CD4-positive, alpha-beta T cell treated with Interleukin-6 for 4 hours (primary cell): ENCODE measurements around the gene ISL2.

ENCODE experiments used
- DNase-seq: peaks from one replicate; pipeline ENCODE4 v3.0.0-alpha.2; 2020; ENCODE audit warnings: mixed read lengths

Gene ISL2

DNA sequence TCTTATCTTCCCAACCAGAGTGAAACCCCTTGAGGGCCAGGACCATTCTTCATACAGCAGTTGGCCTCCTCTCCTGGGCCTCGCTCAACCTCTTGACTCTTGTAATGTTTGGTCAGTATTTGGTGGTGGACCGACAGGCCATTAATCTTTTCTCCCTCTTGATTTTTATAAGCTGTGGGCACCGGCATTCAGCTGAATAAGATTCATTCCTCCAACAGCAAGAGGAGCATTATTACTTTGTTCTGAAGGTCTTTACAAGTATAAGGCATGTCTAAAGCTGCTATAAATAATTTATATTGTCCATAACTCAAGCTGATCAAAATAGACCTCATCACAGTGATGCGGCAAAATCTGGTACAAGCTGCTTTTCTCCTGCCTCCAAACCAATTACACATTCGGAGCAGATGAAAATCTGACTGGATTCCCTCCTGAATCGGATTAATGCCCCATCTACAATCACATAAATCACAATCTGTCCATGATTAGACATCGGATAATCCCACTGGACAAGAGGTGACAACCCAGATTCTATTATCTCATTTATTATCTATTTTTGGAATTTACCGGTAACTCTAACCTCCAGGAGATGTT, 8.4 kb upstream of the ISL2 start:
- no peak for DNase-seq

DNA sequence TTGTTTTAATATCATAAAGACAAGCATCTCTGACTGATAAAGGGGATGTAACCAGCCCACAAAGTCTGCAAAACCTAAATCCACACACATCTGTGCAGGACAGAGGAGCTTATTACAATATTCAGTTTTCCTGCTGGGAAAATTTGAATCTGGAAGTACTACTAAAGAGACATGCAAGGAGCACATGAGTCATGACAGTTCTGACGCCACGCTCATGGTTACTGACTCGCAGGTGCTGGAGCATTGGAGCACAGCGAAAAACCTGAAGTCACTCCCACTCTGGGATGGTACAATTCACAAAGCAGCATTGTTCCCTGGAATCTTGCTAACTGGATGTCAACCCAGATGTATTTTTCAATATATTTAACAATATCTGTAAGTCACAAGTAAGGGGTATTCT, 7.6 kb upstream of the ISL2 start:
- DNase-seq: no peak

DNA sequence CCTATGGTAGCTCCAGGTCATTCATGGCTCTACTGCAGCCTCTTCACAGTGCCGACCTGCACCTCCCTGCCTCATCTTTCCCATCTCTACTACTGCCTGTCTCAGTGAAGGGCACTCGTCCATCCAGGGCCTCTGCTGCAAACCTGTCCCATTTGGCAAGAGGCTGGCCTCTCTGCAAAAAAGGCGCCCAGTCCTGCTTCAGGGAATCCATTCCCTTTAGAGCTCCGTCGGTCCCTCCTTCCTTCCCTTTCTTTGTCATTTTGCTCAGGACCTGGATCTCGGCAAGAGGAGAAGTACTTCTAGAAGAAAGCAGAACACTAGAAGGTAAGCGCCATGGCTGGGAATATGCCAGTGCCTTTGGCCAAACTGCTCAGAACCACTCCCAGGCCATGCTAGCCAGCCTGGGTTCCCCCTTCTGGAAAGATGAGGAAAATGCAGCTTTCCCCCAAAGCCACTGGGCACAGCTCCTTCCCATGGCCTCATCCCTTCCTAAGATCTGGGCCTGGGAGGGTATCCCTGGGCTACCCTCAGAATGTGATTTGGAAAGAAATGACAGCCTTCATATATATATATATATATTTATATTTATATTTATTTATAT, 6.4 kb upstream of the ISL2 start:
- no peak for DNase-seq

DNA sequence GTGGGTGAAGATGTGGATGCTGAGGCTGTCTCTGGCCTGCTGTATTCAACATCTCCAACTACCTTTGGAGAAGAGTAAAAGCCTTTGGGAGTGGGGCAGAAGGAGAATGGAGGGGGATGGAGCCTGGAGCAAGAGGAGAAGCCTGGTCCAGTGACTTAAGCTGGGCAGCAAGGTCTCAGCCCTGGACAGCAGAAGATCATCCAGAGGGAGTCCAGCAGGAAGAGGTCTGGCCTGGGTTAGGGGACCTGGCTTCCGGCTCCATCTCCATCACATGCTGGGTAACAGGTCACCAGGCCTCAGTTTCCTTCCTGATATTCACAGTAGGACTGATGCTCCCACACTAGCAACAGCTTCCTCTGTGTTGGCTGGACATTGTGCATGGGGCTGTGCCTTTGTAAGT, 3.8 kb upstream of the ISL2 start:
- no peak for DNase-seq

DNA sequence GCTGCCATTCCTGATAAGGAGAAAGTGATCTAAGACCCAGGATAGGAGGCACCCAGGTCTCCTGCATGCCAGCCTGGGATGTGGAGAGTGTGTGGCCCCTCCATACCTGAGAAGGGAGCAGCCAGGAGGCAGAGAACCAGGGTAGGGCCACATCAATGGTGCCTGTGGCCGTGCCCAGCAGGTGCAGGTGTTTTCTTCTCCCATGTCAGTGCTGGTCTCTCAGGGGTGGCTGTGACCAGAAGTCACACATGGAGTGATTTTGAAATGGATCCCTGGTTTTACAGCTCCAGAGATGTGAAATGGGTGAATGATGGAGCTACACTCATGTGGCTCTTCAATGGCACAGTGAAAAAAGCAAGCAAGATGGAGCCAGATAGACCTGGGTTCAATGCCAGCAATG, 3.3 kb upstream of the ISL2 start:
- DNase-seq: no peak

DNA sequence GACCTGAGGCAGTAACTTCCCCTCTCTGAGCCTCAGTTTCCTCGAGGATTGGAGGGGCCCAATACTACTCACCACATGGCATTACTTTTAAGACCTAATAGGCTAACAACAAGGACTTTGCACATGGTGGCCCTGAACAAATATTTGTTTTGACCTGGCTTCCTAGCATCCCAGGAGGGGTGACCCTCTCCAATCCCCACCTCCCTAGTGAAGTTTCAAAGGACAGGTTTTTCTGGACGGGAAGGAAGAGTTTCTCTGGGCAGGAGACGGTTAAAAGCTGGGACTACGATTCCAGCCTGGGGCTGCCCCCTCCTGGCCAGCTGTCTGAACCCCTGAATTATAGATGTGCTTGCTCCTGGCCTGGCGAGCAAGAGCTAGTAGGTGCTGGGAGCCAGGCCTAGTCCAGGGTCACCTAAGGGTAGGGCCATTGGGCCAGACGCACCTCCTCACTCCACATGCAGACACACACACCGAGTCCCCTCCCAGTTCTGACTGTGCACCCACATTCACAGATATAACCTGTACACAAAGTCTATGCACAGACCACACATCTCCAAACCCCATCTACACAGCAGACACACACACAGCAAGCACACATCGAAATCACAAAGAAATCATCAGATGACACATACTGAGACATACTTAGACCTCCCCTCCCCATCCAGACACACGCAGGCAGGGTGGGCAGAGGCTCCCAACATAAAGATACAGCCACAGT, 2.7 kb upstream of the ISL2 start:
- DNase-seq: no peak

DNA sequence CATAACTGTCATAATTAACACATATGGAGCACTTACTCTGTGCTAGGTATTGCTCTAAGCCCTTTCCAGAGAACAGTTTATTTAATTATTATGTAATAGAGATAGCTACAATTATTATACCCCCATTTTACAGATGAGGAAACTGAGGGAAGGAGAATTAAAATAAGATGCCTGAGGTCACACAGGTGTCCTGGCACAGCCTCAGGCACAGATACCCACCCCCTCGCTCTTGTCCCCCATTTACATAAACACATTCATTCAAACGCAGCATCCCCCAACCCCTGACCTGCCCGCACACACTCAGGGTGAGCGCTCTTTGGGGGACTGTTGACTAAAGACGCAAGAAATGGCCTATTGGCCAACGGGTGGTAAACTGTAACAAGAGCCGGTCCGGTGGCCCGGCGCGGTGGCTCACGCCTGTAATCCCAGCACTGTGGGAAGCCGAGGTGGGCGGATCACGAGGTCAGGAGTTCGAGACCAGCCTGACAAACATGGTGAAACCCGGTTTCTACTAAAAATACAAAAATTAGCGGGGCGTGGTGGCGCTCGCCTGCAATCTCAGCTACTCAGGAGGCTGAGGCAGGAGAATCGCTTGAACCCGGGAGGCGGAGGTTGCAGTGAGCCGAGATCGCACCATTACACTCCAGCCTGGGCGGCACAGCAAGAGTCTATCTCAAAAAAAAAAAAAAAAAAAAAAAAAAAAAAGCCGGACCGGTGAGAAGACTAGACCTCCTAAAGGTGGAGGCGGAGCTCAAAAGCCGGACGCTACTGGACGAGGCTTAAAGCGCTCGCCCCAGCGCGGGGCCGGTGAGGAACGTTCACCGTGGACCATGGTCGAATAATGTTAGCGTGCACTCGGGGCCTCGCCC, 1.9 kb upstream of the ISL2 start:
- DNase-seq: no peak

DNA sequence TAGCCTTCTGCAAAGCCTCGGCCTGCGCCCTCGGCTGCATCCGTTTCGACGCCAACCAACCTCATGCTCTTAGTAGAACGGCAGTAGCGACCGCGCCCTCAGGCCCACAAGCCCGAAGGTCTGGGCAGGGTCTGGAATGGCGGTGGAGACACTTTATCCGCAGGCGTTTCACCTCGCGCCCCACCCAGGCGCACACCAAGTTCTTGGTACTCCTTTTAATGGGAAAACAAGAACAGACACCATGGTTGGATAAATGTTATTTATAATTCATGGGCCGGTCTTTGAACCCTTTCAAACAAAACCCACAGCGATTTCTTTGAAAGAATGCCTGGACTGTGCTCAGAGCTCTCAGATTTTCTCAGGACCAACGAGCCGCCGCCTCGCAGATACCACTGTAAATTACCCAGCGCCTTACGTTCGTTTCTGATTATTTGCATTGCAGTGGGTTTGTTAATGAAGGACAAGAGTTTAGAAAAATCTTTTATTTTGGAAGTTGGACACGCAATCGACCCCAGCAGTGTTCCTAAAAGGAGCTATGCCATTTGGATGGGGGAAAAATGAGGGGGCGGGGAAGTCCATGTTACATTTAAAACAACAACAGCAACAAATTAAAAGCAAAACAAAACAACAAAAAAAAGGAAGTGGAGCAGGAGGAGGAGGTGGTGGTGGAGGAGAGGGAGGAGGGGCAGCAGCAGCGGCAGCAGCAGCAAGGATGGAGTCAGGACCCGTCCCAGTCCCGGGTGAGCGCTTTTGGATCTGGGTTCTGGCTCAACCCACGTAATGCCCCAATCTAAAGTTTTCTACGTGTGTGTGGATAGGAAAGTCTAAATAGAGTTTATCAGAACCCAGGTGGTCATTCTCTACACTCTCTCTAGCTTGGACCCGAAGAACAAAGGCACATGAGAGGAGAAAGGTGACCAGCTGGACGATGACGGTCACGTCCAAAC, 993 bp upstream of the ISL2 start:
- no peak for DNase-seq

DNA sequence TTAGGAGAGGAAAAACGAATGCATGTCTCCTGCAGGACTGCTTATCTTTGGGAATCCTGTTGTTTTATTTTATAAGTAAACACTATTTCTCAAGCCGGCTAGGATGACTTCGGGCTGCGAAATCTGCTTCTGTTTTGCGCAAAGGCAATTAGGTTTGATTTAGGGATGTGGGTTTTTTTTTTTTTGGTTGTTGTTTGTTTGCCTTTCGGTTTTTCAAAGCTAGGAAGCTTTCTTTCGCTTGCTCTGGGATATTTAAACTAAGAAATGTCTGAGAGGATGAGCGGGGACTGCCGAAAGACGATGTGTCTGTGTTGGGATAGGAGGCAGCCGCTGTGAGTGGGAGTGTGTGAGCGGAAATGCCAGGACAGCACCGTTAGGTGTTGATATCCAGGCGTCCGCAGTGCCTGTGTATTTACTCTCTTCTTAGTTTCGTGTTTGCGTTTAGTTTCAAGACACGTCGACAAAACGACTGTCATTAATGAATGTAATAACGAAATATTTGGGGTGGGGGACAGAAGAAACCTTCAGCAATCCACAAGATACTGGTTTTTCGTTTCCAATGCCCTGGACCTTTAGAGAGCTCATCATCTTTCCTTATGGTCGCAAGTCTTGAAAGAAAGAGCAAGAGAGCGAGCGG, 604 bp downstream of the ISL2 start:
- no peak for DNase-seq

DNA sequence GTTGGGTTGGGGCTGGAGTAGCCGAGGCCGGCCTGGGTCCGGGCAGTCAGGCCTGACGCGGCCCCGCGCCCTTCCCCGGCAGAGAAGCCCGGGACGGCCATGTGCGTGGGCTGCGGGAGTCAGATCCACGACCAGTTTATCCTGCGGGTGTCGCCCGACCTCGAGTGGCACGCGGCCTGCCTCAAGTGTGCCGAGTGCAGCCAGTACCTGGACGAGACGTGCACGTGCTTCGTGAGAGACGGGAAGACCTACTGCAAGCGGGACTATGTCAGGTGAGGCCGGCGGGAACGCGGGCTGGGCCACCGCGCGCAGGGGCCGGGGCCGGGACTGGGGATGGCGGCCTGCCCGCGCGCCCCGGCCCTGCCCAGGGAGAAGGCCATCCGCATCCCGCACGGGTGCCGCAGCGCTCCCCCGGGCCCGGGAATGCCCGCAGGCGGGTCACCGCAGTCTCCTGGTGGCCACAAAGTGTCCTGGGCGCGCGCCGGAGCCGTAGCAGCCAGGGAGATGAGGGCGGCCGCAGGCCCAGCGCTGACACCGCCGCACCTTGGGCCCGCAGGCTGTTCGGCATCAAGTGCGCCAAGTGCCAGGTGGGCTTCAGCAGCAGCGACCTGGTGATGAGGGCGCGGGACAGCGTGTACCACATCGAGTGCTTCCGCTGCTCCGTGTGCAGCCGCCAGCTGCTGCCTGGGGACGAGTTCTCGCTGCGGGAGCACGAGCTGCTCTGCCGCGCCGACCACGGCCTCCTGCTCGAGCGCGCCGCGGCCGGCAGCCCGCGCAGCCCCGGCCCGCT, 1.3 kb downstream of the ISL2 start:
- DNase-seq: peak; percentile 32

DNA sequence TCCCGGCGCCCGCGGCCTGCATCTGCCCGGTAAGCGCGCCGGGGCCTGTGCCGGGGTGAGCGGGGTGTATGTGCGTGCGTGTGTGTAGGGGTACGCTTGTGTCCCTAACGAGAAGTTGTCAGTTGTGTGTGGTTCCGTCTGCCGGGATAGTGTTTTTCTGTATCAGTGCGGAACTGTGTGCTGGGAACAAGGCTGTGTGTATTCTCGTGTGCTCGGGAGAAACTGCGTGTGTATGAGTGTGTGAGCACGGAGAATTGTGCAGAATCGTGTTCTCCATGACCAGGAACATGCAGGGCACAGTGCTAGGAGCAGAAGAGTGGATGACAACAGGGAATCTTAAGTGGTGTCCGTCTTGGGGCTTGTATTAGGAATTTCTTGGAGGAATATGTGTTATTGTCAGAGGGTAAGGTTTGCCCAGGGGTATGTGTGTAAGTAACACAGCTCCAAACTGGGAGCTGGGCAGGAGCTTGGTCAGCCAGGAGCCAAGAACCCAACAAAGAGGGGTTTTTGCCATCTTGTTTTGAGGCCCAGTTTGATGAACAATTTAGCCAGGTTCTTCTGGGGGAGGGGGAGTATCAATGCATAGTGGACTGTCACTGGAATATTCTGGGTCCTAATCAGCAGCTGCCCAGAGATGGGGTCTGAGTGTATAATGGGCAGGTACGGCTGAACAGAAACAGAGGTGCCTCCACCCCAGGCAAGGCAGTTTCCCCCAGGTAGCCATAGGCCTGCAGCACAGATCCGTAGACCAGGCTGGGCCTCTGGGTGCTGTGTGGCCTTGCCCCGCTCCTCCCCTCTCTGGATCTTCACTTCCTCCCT, 2.1 kb downstream of the ISL2 start:
- DNase-seq: no peak

DNA sequence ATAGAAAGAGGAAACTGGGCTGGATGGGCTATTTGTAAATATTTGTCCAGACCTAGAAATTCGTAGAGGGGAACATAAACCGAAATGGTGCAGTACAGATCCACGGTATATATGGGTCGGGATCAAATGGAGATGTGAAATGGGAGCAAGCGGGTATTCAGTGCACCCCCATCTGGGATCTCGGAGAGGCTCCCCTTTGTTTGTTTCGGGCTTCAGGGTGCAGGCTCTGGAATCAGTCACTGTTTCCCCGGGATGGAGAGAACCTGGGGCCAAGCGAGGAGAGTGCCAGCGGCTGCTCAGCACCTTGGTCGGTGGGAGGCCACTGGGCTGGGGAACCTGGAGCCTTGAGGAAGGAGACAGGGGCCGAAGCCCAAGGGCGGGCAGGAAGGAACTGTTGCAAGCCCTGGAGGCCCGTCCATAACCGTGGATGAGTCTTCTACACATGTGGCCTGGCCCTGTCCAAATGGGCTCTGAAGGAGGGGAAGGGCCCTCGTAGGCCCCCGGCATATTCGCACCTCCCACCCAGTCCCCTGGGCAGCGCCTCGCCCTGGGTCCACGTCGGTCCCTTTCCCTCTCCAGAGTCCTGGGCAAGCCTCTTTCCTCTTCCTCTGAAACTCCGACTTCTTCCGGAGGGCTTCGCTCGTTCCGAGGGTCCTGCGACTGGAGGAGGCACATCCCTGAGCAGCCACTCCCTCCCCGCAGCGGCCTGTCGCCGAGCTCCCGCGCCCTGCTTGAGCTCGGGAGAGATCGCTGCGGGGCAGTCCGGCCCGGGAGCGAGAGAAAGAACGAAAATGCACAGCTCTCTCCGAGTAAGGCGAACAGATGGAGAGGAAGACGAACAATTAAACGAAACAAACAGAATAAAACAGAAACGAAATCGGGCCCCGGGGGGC, 3.0 kb downstream of the ISL2 start:
- no peak for DNase-seq

DNA sequence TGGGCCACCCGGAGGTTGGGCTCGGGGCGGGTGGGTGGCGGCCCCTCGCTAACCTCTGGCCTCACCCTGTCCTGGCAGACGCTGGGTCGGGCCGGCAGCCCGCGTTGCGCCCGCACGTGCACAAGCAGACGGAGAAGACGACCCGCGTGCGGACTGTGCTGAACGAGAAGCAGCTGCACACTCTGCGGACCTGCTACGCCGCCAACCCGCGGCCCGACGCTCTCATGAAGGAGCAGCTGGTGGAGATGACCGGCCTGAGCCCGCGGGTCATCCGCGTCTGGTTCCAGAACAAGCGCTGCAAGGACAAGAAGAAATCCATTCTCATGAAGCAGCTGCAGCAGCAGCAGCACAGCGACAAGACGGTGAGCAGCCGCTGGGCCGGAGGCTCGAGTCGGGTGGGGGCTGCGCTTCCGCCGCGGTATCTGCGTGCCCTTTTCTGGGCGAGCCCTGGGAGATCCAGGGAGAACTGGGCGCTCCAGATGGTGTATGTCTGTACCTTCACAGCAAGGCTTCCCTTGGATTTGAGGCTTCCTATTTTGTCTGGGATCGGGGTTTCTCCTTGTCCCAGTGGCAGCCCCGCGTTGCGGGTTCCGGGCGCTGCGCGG, 3.7 kb downstream of the ISL2 start:
- peak; percentile 36 for DNase-seq

DNA sequence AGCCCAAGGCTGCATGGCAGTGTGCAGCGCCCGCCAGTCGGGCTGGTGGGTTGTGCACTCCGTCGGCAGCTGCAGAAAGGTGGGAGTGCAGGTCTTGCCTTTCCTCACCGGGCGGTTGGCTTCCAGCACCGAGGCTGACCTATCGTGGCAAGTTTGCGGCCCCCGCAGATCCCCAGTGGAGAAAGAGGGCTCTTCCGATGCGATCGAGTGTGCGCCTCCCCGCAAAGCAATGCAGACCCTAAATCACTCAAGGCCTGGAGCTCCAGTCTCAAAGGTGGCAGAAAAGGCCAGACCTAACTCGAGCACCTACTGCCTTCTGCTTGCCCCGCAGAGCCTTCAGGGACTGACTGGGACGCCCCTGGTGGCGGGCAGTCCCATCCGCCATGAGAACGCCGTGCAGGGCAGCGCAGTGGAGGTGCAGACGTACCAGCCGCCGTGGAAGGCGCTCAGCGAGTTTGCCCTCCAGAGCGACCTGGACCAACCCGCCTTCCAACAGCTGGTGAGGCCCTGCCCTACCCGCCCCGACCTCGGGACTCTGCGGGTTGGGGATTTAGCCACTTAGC, 4.3 kb downstream of the ISL2 start:
- peak; percentile 47 for DNase-seq

DNA sequence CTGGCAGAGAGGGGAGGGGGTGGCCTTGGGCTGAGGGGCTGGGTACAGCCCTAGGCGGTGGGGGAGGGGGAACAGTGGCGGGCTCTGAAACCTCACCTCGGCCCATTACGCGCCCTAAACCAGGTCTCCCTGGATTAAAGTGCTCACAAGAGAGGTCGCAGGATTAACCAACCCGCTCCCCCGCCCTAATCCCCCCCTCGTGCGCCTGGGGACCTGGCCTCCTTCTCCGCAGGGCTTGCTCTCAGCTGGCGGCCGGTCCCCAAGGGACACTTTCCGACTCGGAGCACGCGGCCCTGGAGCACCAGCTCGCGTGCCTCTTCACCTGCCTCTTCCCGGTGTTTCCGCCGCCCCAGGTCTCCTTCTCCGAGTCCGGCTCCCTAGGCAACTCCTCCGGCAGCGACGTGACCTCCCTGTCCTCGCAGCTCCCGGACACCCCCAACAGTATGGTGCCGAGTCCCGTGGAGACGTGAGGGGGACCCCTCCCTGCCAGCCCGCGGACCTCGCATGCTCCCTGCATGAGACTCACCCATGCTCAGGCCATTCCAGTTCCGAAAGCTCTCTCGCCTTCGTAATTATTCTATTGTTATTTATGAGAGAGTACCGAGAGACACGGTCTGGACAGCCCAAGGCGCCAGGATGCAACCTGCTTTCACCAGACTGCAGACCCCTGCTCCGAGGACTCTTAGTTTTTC, 4.9 kb downstream of the ISL2 start:
- DNase-seq: no peak

DNA sequence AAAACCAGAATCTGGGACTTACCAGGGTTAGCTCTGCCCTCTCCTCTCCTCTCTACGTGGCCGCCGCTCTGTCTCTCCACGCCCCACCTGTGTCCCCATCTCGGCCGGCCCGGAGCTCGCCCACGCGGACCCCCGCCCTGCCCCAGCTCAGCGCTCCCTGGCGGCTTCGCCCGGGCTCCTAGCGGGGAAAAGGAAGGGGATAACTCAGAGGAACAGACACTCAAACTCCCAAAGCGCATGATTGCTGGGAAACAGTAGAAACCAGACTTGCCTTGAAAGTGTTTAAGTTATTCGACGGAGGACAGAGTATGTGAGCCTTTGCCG, 5.4 kb downstream of the ISL2 start:
- no peak for DNase-seq

DNA sequence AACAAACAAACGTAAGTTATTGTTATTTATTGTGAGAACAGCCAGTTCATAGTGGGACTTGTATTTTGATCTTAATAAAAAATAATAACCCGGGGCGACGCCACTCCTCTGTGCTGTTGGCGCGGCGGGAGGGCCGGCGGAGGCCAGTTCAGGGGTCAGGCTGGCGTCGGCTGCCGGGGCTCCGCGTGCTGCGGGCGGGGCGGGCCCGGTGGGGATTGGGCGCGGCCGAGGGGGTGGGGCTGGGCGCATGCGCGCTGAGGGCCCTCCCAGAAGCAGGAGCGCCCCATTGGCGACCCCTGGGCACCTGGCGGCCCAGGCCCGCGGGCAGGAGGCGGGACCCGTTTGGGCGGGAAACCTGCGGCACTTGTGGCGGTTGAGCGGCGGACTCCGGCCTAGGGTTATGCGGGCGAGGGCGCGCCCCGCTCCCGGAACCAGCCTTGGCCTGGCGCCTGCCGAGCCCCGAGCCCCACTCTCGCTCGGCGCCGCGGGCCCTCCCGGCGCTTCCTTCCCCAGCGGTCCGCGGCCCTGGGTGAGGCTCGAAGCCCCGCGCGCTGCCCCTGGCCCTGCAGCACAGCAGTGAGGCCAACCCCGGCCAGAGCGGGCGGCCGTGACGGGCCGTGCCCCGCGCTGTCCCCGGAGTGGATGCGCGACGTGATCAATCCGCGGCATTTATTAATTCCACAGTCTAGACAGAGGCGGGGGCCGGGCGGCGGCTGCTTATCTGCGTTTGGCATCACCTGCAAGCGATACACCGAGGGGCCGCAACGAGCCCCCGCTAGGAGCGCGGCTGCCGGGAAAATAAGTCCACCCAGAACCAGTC, 6.0 kb downstream of the ISL2 start:
- no peak for DNase-seq
